Panc1 (cell line): Measurements from ENCODE around the gene ZNF778.

ENCODE experiments used
- POLR2AphosphoS5 ChIP-seq: IDR thresholded peaks from 2 replicates; pipeline ENCODE4 v1.6.1; 2012; ENCODE audit warnings: mild to moderate bottlenecking, low read depth, low read length, moderate library complexity
- TF ChIP-seq, protein P1 (sequence below), 2 experiments: IDR thresholded peaks; 2 replicates each; pipeline ENCODE4 v1.6.1; 2011 to 2012; ENCODE audit warnings: low read depth in 2 of 2, control low read depth in 1 of 2, low read length in 1 of 2, mild to moderate bottlenecking in 1 of 2, moderate library complexity in 1 of 2; ENCODE audit not compliant: insufficient read depth in 1 of 2
- TF ChIP-seq, protein P2 (sequence below): fragments of 450-650 bp; IDR thresholded peaks from 2 replicates; pipeline ENCODE4 v1.5.1; 2017; ENCODE audit warnings: mild to moderate bottlenecking

DNA sequence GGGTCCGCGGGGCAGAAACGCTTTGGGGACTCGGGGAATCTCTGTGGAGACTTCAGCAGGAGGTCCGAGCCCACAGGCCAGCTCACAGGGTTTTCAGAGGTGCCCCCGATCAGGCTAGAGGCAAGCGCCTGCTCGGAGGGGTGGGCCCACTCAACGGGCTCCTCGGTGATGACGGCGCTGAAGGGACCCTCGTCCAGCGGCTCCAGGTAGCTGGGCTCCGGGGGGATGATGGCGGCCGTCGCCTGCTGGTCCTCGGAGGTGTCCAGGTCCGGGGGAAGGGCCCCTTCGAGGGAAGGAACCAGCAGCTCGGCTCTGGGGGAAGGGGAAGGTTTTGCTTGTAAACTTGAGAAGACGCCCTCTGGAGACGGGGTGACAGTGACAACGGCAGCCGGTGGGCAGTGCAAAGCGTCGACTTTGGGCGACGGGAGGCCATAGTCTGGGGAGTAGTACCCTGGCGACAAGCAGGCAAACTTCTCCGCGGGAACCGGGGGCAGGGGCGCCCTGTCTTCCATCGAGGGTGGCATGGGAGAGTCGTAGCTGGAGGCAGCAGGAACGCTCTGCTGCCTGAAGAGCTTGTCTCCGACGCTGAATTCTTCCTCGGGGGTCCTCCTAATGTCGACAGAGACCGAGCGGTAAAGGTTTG lies 63.2 kb downstream of the ZNF778 start:
- TF ChIP-seq, protein P1, sequence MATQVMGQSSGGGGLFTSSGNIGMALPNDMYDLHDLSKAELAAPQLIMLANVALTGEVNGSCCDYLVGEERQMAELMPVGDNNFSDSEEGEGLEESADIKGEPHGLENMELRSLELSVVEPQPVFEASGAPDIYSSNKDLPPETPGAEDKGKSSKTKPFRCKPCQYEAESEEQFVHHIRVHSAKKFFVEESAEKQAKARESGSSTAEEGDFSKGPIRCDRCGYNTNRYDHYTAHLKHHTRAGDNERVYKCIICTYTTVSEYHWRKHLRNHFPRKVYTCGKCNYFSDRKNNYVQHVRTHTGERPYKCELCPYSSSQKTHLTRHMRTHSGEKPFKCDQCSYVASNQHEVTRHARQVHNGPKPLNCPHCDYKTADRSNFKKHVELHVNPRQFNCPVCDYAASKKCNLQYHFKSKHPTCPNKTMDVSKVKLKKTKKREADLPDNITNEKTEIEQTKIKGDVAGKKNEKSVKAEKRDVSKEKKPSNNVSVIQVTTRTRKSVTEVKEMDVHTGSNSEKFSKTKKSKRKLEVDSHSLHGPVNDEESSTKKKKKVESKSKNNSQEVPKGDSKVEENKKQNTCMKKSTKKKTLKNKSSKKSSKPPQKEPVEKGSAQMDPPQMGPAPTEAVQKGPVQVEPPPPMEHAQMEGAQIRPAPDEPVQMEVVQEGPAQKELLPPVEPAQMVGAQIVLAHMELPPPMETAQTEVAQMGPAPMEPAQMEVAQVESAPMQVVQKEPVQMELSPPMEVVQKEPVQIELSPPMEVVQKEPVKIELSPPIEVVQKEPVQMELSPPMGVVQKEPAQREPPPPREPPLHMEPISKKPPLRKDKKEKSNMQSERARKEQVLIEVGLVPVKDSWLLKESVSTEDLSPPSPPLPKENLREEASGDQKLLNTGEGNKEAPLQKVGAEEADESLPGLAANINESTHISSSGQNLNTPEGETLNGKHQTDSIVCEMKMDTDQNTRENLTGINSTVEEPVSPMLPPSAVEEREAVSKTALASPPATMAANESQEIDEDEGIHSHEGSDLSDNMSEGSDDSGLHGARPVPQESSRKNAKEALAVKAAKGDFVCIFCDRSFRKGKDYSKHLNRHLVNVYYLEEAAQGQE (IDR thresholded peaks at IDR 0.05; ENCODE audit: insufficient read depth in 1 of 2, low read depth in 2 of 2, low read length in 1 of 2) = no peak
- TF ChIP-seq, protein P2, sequence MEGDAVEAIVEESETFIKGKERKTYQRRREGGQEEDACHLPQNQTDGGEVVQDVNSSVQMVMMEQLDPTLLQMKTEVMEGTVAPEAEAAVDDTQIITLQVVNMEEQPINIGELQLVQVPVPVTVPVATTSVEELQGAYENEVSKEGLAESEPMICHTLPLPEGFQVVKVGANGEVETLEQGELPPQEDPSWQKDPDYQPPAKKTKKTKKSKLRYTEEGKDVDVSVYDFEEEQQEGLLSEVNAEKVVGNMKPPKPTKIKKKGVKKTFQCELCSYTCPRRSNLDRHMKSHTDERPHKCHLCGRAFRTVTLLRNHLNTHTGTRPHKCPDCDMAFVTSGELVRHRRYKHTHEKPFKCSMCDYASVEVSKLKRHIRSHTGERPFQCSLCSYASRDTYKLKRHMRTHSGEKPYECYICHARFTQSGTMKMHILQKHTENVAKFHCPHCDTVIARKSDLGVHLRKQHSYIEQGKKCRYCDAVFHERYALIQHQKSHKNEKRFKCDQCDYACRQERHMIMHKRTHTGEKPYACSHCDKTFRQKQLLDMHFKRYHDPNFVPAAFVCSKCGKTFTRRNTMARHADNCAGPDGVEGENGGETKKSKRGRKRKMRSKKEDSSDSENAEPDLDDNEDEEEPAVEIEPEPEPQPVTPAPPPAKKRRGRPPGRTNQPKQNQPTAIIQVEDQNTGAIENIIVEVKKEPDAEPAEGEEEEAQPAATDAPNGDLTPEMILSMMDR = no peak
- TF ChIP-seq POLR2AphosphoS5 = no peak
